Measurements from ENCODE around the gene SNX2. TPM values are rescaled to one million over a fixed set of nuclear protein-coding genes. Genes with fewer than 3 reads are reported as not detected.

Gene SNX2
- polyA plus RNA-seq, 1 experiment: 23.5 TPM

GRCh38 chr5:122835681-122836080 lies 60.8 kb downstream of the SNX2 start:
- ChIA-PET POLR2A (no interaction called here), CTCF (no interaction called here)
- TF ChIP-seq, protein P1, sequence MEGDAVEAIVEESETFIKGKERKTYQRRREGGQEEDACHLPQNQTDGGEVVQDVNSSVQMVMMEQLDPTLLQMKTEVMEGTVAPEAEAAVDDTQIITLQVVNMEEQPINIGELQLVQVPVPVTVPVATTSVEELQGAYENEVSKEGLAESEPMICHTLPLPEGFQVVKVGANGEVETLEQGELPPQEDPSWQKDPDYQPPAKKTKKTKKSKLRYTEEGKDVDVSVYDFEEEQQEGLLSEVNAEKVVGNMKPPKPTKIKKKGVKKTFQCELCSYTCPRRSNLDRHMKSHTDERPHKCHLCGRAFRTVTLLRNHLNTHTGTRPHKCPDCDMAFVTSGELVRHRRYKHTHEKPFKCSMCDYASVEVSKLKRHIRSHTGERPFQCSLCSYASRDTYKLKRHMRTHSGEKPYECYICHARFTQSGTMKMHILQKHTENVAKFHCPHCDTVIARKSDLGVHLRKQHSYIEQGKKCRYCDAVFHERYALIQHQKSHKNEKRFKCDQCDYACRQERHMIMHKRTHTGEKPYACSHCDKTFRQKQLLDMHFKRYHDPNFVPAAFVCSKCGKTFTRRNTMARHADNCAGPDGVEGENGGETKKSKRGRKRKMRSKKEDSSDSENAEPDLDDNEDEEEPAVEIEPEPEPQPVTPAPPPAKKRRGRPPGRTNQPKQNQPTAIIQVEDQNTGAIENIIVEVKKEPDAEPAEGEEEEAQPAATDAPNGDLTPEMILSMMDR (IDR thresholded peaks at IDR 0.05; ENCODE audit: insufficient read depth, low read depth, low read length): no peak

DNA sequence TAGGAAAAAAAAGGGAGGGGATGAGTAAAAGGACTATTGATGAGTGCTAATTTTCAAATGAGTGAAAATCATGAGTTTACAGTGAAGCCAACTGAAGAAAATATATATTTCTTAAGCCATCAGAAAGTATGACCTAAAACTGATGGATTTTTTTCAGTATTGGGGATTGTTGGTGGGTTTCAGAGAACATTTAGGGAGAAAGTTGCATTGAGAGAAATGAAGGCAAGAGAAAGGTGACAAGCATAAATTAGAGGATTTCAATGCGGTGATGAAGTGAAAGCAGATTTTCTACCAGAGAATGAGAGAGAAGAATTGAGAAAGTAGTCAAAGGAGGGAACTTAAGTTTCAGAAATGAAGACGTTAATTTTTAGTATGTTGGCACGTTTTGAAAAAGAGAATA lies 62.1 kb downstream of the SNX2 start:
- ChIA-PET CTCF (no interaction called here), POLR2A (no interaction called here)
- Histone ChIP-seq H3K36me3 (ENCODE audit: control insufficient read depth, insufficient read depth, low read length) (no peaks in the 10 kb centered on the region), H3K27me3 (ENCODE audit: control insufficient read depth, insufficient read depth, low read length) (no peaks in the 10 kb centered on the region), H3K4me3 (ENCODE audit: low read depth, low read length) (no peak overlapping the region)
- DNase-seq (ENCODE audit: low read depth): no peak
- TF ChIP-seq, protein P1 (IDR thresholded peaks at IDR 0.05; ENCODE audit: insufficient read depth, low read depth, low read length): no peak

More at GRCh38 chr5:122835681-122836080, 60.8 kb downstream of the SNX2 start:
- no peak for DNase-seq (ENCODE audit: low read depth)
- Histone ChIP-seq H3K4me3 (ENCODE audit: low read depth, low read length) (no peak overlapping the region), H3K27me3 (ENCODE audit: control insufficient read depth, insufficient read depth, low read length) (no peaks in the 10 kb centered on the region), H3K36me3 (ENCODE audit: control insufficient read depth, insufficient read depth, low read length) (no peaks in the 10 kb centered on the region)

DNA sequence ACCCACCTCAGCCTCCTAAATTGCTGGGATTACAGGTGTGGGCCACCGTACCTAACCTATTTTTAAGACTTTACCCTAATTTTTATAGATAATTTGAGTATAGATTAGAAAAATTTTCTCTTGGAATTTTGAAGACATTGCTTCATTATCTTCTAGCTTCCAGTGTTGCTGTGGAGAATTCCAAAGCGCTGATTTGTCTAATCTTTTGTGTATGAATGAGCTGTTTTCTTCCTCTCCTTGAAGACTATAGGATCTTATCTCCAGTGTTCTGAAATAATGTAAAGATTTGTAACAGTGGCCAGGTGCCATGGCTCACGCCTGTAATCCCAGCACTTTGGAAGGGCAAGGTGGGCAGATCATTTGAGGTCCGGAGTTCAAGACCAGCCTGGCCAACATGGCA lies 64.9 kb downstream of the SNX2 start:
- Histone ChIP-seq H3K4me3 (ENCODE audit: low read depth, low read length) (no peak overlapping the region), H3K27me3 (ENCODE audit: control insufficient read depth, insufficient read depth, low read length) (no peaks in the 10 kb centered on the region), H3K36me3 (ENCODE audit: control insufficient read depth, insufficient read depth, low read length) (no peaks in the 10 kb centered on the region)
- DNase-seq (ENCODE audit: low read depth): no peak
- TF ChIP-seq, protein P1 (IDR thresholded peaks at IDR 0.05; ENCODE audit: insufficient read depth, low read depth, low read length): no peak
- ChIA-PET POLR2A (no interaction called here), CTCF (interaction anchor here (0.6 to 0.7 kb wide), 2 partner anchors 50 to 283 kb away, joined by 3 read pairs; no protein-coding TSS in a partner anchor)

GRCh38 chr5:122842016-122842580 lies 67.2 kb downstream of the SNX2 start:
- no peak overlapping the region for H3K4me3 ChIP-seq (ENCODE audit: low read depth, low read length)
- no peaks in the 10 kb centered on the region for H3K27me3 ChIP-seq (ENCODE audit: control insufficient read depth, insufficient read depth, low read length)
- ChIA-PET POLR2A (no interaction called here), CTCF (no interaction called here)
- TF ChIP-seq, protein P1 (IDR thresholded peaks at IDR 0.05; ENCODE audit: insufficient read depth, low read depth, low read length): no peak
- no peaks in the 10 kb centered on the region for H3K36me3 ChIP-seq (ENCODE audit: control insufficient read depth, insufficient read depth, low read length)
- no peak for DNase-seq (ENCODE audit: low read depth)

DNA sequence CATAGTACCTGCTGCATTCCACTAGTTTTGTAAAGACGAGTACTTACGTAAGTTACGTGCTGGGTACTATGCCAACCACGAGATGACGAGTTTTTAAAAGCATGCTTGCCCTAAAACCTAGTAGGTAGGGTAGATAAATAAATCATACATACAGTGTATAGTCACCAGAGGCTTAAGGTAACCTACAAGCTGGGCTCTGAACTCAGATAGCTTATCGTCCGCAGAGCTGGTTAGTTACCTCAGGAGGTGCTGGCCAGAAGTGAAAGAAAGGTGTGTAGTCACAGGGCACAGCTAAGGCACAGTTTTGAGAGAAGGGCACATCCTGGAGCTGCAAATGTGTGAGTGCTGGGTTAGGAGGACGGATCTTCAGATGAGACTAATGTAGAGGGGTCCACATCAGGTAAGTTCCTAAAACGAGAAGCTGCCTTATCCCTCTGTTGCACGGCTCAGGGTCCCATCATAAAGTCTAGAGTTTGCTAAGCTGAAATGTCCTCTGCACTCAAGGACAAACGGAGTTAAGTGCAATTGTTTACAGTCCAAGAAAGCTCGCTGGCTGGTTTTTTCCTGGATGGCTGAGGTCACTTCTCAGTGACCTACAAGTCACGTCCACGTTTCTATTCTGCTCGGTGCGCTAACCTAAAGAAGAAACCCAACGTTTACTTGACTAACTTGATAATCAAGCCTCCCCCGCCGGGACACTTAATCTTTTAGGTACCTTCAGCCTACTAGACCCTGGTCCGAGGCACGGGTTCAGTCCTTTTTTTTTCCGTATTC lies 69.4 kb downstream of the SNX2 start:
- Histone ChIP-seq H3K27me3 (ENCODE audit: control insufficient read depth, insufficient read depth, low read length) (no peaks in the 10 kb centered on the region), H3K36me3 (ENCODE audit: control insufficient read depth, insufficient read depth, low read length) (no peaks in the 10 kb centered on the region), H3K4me3 (ENCODE audit: low read depth, low read length) (peak overlapping the region; percentile 78)
- ChIA-PET CTCF (no interaction called here), POLR2A (no interaction called here)
- no peak for DNase-seq (ENCODE audit: low read depth)
- TF ChIP-seq, protein P1 (IDR thresholded peaks at IDR 0.05; ENCODE audit: insufficient read depth, low read depth, low read length): no peak
